Endothelial cell of umbilical vein (primary cell): ENCODE data around the gene LMAN2. TPM values are rescaled to one million over a fixed set of nuclear protein-coding genes. Genes with fewer than 3 reads are reported as not detected.

Experiments used
- BruUV-seq: library from RNA; stranded (reverse); fragments of 400-500 nt; replicated peaks from 2 replicates; lab custom pipeline; 2021; lab: Mats Ljungman, UMichigan
- CTCF ChIA-PET: fragments of 300-600, 350-600 bp; sonication (Branson Sonifier 250); formaldehyde crosslinking; loops from one replicate; lab custom pipeline; 2021; ENCODE audit warnings: antibody characterized with exemption, inconsistent platforms; lab: Charles Lee
- POLR2A ChIA-PET: fragments of 300-600, 350-600 bp; sonication (Branson Sonifier 250); formaldehyde crosslinking; loops from one replicate; lab custom pipeline; 2021; ENCODE audit warnings: antibody characterized with exemption, inconsistent platforms; lab: Charles Lee
- DNase-seq: peaks from one replicate; pipeline ENCODE4 v3.0.0-alpha.2; 2011; ENCODE audit warnings: low read depth, low spot score
- FAIRE-seq: peaks from 2 replicates; lab custom pipeline; 2011; peaks lifted over from hg19 to GRCh38; lab: Jason Lieb, UNC
- H2AFZ ChIP-seq: 2 replicates; pipeline ENCODE4 v1.6.0; 2012; ENCODE audit warnings: low read depth, low read length, control low read depth, inconsistent platforms
- H3K27ac ChIP-seq: 2 replicates; pipeline ENCODE4 v1.5.1; 2011; ENCODE audit warnings: low read depth, mild to moderate bottlenecking, control low read depth, low read length, moderate library complexity; ENCODE audit not compliant: insufficient read depth
- H3K27me3 ChIP-seq, 2 experiments: 2 replicates each; pipeline versions ENCODE4 v1.6.0 to v1.6.1; 2011; ENCODE audit warnings: low read length in 2 of 2, mixed read lengths in 1 of 2; ENCODE audit not compliant: control insufficient read depth in 2 of 2, insufficient read depth in 2 of 2
- H3K36me3 ChIP-seq, 2 experiments: 2 replicates in 1 of 2; 3 replicates in 1 of 2; pipeline ENCODE4 v1.5.1; 2011; ENCODE audit warnings: low read length in 2 of 2, mild to moderate bottlenecking in 1 of 2, moderate library complexity in 1 of 2; ENCODE audit not compliant: control insufficient read depth in 2 of 2, insufficient read depth in 2 of 2; ENCODE audit errors: extremely low read depth in 1 of 2
- H3K4me1 ChIP-seq: 3 replicates; pipeline ENCODE4 v1.5.1; 2011; ENCODE audit warnings: mild to moderate bottlenecking, low read length; ENCODE audit not compliant: control insufficient read depth, insufficient read depth; ENCODE audit errors: extremely low read depth
- H3K4me2 ChIP-seq: 2 replicates; pipeline ENCODE4 v1.6.1; 2011; ENCODE audit warnings: low read length, control low read depth, mixed read lengths; ENCODE audit not compliant: insufficient read depth
- H3K4me3 ChIP-seq, 3 experiments: fragments of 200-600 bp in 1 of 3; sonication (generic), shearing (Covaris generic) in 1 of 3; replicated peaks in 1 of 3; 2 replicates each; pipeline ENCODE4 v1.5.1; 2011 to 2016; ENCODE audit warnings: control low read depth in 3 of 3, low read length in 3 of 3, mild to moderate bottlenecking in 2 of 3, inconsistent platforms in 1 of 3, low read depth in 1 of 3, moderate library complexity in 1 of 3; ENCODE audit not compliant: insufficient read depth in 1 of 3
- H3K79me2 ChIP-seq: 2 replicates; pipeline ENCODE4 v1.6.0; 2012; ENCODE audit warnings: low read length, inconsistent platforms; ENCODE audit not compliant: control insufficient read depth, insufficient read depth
- H3K9ac ChIP-seq: replicated peaks from 2 replicates; pipeline ENCODE3; 2011; ENCODE audit warnings: low read length, control low read depth; ENCODE audit not compliant: insufficient read depth; ENCODE audit errors: extremely low read depth
- H3K9me1 ChIP-seq: replicated peaks from 3 replicates; pipeline ENCODE4 v1.6.0; 2011; ENCODE audit warnings: mild to moderate bottlenecking, low read length; ENCODE audit not compliant: control insufficient read depth, insufficient read depth; ENCODE audit errors: extremely low read depth
- H3K9me3 ChIP-seq: replicated peaks from 2 replicates; pipeline ENCODE4 v1.5.1; 2012; ENCODE audit warnings: low read length, inconsistent platforms; ENCODE audit not compliant: control insufficient read depth, insufficient read depth
- H4K20me1 ChIP-seq: replicated peaks from 2 replicates; pipeline ENCODE3; 2011; ENCODE audit warnings: mild to moderate bottlenecking, low read length; ENCODE audit not compliant: control insufficient read depth, insufficient read depth; ENCODE audit errors: extremely low read depth
- CTCF ChIP-seq, 2 donors: IDR thresholded peaks; 1 replicate in 1 of 2; 2 replicates in 1 of 2; pipeline ENCODE4 v1.5.1; 2011; ENCODE audit warnings: low read length in 2 of 2, mild to moderate bottlenecking in 2 of 2, moderate library complexity in 2 of 2, control low read depth in 1 of 2, inconsistent platforms in 1 of 2, low read depth in 1 of 2; ENCODE audit not compliant: insufficient read depth in 1 of 2; ENCODE audit errors: extremely low read depth in 1 of 2
- EZH2 ChIP-seq: IDR thresholded peaks from 2 replicates; pipeline ENCODE4 v1.6.1; 2012; ENCODE audit warnings: borderline replicate concordance, low read depth, mild to moderate bottlenecking, moderate library complexity, low read length, inconsistent platforms; ENCODE audit not compliant: severe bottlenecking
- FOS ChIP-seq: IDR thresholded peaks from 2 replicates; pipeline ENCODE4 v1.6.1; 2011; ENCODE audit warnings: mild to moderate bottlenecking, low read length, moderate library complexity, borderline replicate concordance; ENCODE audit not compliant: insufficient read depth
- GATA2 ChIP-seq: IDR thresholded peaks from 2 replicates; pipeline ENCODE4 v1.7.0; 2011; ENCODE audit warnings: low read depth, mild to moderate bottlenecking, moderate library complexity, mixed read lengths, low read length; ENCODE audit not compliant: insufficient read length, insufficient read depth
- JUN ChIP-seq: IDR thresholded peaks from 2 replicates; pipeline ENCODE4 v1.6.1; 2011; ENCODE audit warnings: borderline replicate concordance, low read depth; ENCODE audit not compliant: insufficient read length, insufficient read depth
- MAX ChIP-seq: IDR thresholded peaks from 2 replicates; pipeline ENCODE4 v1.6.1; 2011; ENCODE audit not compliant: insufficient read depth, insufficient read length
- MYC ChIP-seq: IDR thresholded peaks from one replicate; pipeline ENCODE4 v1.6.1; 2011; ENCODE audit warnings: mild to moderate bottlenecking, low read depth, low read length
- POLR2A ChIP-seq: IDR thresholded peaks from 2 replicates; pipeline ENCODE4 v1.6.1; 2012; ENCODE audit warnings: low read depth, mild to moderate bottlenecking, control low read depth, low read length
- POLR2AphosphoS5 ChIP-seq: IDR thresholded peaks from 2 replicates; pipeline ENCODE4 v1.6.1; 2012; ENCODE audit warnings: low read depth, mild to moderate bottlenecking, control low read depth, low read length, moderate library complexity; ENCODE audit not compliant: insufficient read depth
- dilution Hi-C: fragments of 300-500 bp; cut with MboI; formaldehyde crosslinking; loops from one replicate; pipeline ENCODE4 v1.15.0; 2019; ENCODE audit warnings: low sequenced_read_pairs; ENCODE audit not compliant: extremely low pct_ligation_motif_present
- intact Hi-C: fragments of 100-400 bp; cut with micrococcal nuclease; formaldehyde crosslinking; loops from one replicate; pipeline ENCODE4 v1.10.0; 2022
- polyA plus RNA-seq, 4 experiments: library from polyadenylated mRNA; depleted of rRNA in 3 of 4; stranded (reverse) in 3 of 4; unstranded in 1 of 4; fragments of >200 nt; gene quantifications; 2 replicates each; pipeline versions ENCODE4 v1.2.1 to v1.2.3, GENCODE V29; 2011 to 2012; ENCODE audit warnings: missing spikeins in 1 of 4
- total RNA-seq: library from RNA; stranded (reverse); gene quantifications from 2 replicates; pipeline ENCODE4 v1.2.3, GENCODE V29; 2021

LMAN2 gene
- total and polyA plus RNA-seq, 2 donors (not counting 3 experiments of a cell fraction or from before 2014, with no cell fraction given), result 151 to 370 TPM

DNA sequence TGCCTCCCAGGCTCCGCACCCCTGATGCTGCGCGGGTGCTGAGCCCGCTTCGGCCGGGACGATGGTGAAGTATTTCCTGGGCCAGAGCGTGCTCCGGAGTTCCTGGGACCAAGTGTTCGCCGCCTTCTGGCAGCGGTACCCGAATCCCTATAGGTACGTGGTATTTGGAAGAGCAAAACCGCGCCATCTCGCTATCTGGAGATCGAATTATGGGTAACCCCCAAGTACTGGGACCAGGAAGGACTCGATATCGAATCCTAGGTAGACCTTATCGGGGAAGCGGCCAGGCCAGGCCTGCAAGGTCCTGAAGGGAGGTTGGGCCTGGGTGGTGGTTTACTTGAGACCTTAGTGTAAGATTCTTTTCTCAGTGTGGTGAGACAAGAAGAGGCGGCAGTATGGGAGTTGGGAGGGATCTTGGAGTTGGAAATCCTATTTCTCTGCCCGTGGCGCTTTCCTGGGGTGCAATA, 47.5 kb downstream of the LMAN2 start:
- Histone ChIP-seq H2AFZ (peak overlapping the region; percentile 4), H4K20me1 (no peaks in the 10 kb centered on the region), H3K9me1 (no peaks in the 10 kb centered on the region), H3K4me2 (peak overlapping the region; percentile 76), H3K4me3 (peak overlapping the region; percentile 58 to 87 (median 80)), H3K9me3 (no peaks in the 10 kb centered on the region), H3K27ac (peak overlapping the region; percentile 65), H3K9ac (peak overlapping the region; percentile 85), H3K27me3 (no peaks in the 10 kb centered on the region), H3K79me2 (peaks cover 36% of the 10 kb centered on the region), H3K36me3 (peaks cover 0 to 21% of the 10 kb centered on the region in 2 experiments), H3K4me1 (peaks cover 35% of the 10 kb centered on the region)
- dilution Hi-C loops (no loop called here), intact Hi-C loops (loop anchor here (1.0 to 5.0 kb wide), 2 partner anchors 8 to 172 kb away; partner anchors contain the start of gene NSD1)
- DNase-seq (peak; percentile 44), FAIRE-seq (no peak)
- CTCF ChIA-PET, result interaction anchor here (0.7 to 2.2 kb wide), 2 partner anchors 190 to 192 kb away, joined by 4 to 7 read pairs; no protein-coding TSS in a partner anchor
- TSS peak; percentile 60 for BruUV-seq
- POLR2A ChIA-PET, result no interaction called here
- TF ChIP-seq POLR2AphosphoS5 (no peak), JUN (no peak), MYC (no peak), POLR2A (no peak), CTCF (IDR thresholded peaks at IDR 0.05; ENCODE audit: extremely low read depth in 1 of 2, insufficient read depth in 1 of 2, low read depth in 1 of 2, low read length in 2 of 2) (no peak), FOS (no peak), GATA2 (no peak), EZH2 (no peak), MAX (no peak)
